Ascending aorta (tissue), 2 donors: ENCODE results near the gene LENG8. TPM values are rescaled to one million over a fixed set of nuclear protein-coding genes. Genes with fewer than 3 reads are reported as not detected.

Experiments
- DNase-seq, 2 donors: peaks; one replicate each; pipeline ENCODE4 v3.0.0-alpha.2; 2019; ENCODE audit warnings: low spot score in 2 of 2
- H3K27ac ChIP-seq, 2 donors: fragments of 200-600 bp; sonication (generic); one replicate each; pipeline ENCODE4 v1.5.1; 2016 to 2017; ENCODE audit warnings: mild to moderate bottlenecking in 1 of 2
- H3K27me3 ChIP-seq: fragments of 200-600 bp; sonication (generic); one replicate; pipeline ENCODE4 v1.5.1; 2017
- H3K36me3 ChIP-seq, 2 donors: fragments of 200-600 bp; sonication (generic); one replicate each; pipeline ENCODE4 v1.5.1; 2016
- H3K4me1 ChIP-seq, 2 donors: fragments of 200-600 bp; sonication (generic); one replicate each; pipeline ENCODE4 v1.5.1; 2016 to 2017; ENCODE audit warnings: mild to moderate bottlenecking in 1 of 2
- H3K4me3 ChIP-seq, 2 donors: fragments of 200-600 bp; sonication (generic); one replicate each; pipeline ENCODE4 v1.5.1; 2016 to 2017; ENCODE audit warnings: mild to moderate bottlenecking in 1 of 2
- H3K9me3 ChIP-seq, 2 donors: fragments of 200-600 bp; sonication (generic); one replicate each; pipeline ENCODE4 v1.5.1; 2016
- CTCF ChIP-seq, 3 experiments: fragments of 200-600 bp in 2 of 3; fragments of 450-650 bp in 1 of 3; sonication (generic) in 2 of 3; IDR thresholded peaks; one replicate each; pipeline ENCODE4 v1.5.1; 2016 to 2019; ENCODE audit warnings: antibody characterized with exemption in 3 of 3, mild to moderate bottlenecking in 1 of 3, moderate library complexity in 1 of 3
- intact Hi-C: fragments of 100-400 bp; cut with DNase I; formaldehyde crosslinking; loops from one replicate; pipeline ENCODE4 v1.15.1; 2023
- total RNA-seq: library from RNA; depleted of rRNA; stranded (reverse); fragments of >200 nt; gene quantifications from one replicate; pipeline ENCODE4 v1.1.0, GENCODE V29; 2016

The LENG8 gene
- total RNA-seq, 1 donor from 2014 or later, result 402 TPM

GRCh38 chr19:54448040-54448773 is 792 bp upstream of the LENG8 start:
- no peaks in the 10 kb centered on the region for H3K9me3 ChIP-seq
- H3K4me3 ChIP-seq, result peak overlapping the region; percentile 83 to 97
- TF ChIP-seq CTCF (IDR thresholded peaks at IDR 0.05), result no peak
- H3K4me1 ChIP-seq, result peaks cover 11 to 36% of the 10 kb centered on the region in 2 donors
- peak overlapping the region; percentile 86 to 97 for H3K27ac ChIP-seq
- peak in 1 of 2 donors; percentile 85 for DNase-seq
- intact Hi-C loops, result loop anchor here (5.0 to 10.0 kb wide), 3 partner anchors 581 to 1867 kb away; partner anchors contain the start of genes MYADM and ZSCAN5A
- H3K36me3 ChIP-seq, result peaks cover 24 to 35% of the 10 kb centered on the region in 2 donors
- H3K27me3 ChIP-seq, result no peaks in the 10 kb centered on the region

DNA sequence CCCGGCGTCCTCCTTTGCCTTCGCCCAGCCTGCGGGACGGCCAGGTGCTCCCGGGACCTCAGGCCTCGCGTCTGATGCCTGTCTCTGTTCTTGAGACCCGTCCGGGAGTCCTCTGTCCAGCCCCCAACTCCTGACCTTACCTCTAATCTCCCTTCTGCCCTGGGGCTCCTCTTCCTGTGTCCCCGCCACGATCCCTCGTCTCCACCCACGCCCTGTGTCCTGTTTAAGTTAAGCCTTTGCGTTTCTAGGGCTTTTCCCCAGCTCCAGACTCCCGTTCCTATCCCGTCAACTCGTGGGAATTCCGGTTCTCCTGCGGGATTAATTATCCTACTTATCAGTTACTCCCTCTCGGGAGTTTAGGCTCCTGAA is 686 bp downstream of the LENG8 start:
- Histone ChIP-seq H3K27ac (peak overlapping the region; percentile 86 to 97), H3K4me1 (peaks cover 11 to 39% of the 10 kb centered on the region in 2 donors), H3K27me3 (no peaks in the 10 kb centered on the region), H3K4me3 (peak overlapping the region; percentile 83 to 97), H3K36me3 (peaks cover 38 to 46% of the 10 kb centered on the region in 2 donors), H3K9me3 (no peaks in the 10 kb centered on the region)
- no peak for DNase-seq
- no peak for TF ChIP-seq CTCF (IDR thresholded peaks at IDR 0.05)
- intact Hi-C loops, result loop anchor here (1.0 to 10.0 kb wide), 6 partner anchors 14 to 1865 kb away; partner anchors contain the start of genes CNOT3, LENG9, MYADM and ZSCAN5A

DNA sequence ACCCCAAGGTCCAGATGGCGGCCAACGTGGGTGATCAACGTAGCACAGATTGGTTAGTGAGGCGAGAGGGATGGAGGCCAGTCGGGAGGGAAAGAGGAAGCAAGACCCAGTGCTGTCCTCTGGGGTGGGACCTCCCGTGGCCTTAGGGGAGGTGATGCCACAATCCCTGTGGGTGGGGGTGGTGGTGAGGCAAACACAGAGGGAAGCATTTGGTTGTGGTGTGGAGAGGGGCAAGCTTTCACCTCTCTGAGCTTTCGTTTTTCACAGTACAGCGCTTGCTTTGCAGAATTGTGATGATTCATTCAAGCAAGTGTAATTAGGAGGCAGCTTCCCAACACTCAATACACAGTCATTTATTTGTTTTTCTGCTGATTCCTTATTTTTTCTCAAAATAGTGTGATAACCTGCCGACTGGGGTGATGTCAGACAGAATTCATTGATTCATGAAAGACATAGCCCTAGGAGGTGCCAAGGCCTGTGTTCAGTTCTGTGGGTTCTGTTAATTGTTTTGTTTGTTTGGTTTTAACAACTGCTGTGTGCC is 2.4 kb downstream of the LENG8 start:
- intact Hi-C loops, result no loop called here
- TF ChIP-seq CTCF (IDR thresholded peaks at IDR 0.05), result no peak
- Histone ChIP-seq H3K4me3 (peak overlapping the region in 1 of 2 donors; percentile 97), H3K27ac (peak overlapping the region in 1 of 2 donors; percentile 1), H3K27me3 (no peaks in the 10 kb centered on the region), H3K4me1 (peaks cover 11 to 39% of the 10 kb centered on the region in 2 donors), H3K36me3 (peaks cover 52 to 55% of the 10 kb centered on the region in 2 donors), H3K9me3 (no peaks in the 10 kb centered on the region)
- DNase-seq, result no peak

DNA sequence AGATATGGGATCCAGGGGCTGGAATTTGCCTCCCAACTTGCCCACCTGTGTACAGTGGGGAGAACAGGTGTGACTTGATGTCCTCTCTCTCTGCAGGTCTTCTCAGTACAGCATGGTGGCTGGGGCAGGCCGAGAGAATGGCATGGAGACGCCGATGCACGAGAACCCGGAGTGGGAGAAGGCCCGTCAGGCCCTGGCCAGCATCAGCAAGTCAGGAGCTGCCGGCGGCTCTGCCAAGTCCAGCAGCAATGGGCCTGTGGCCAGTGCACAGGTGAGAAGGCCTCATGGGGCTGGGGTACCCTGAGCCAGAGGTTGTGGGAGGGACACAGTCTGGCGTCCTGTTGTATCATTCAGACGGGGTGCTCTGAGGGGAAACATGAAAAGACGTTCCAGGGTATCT is 3.0 kb downstream of the LENG8 start:
- Histone ChIP-seq H3K4me1 (peaks cover 11 to 38% of the 10 kb centered on the region in 2 donors), H3K36me3 (peaks cover 58 to 61% of the 10 kb centered on the region in 2 donors)
- intact Hi-C loops, result no loop called here

GRCh38 chr19:54452626-54453025 is 3.6 kb downstream of the LENG8 start:
- no peak for TF ChIP-seq CTCF (IDR thresholded peaks at IDR 0.05)
- DNase-seq, result no peak
- H3K36me3 ChIP-seq, result peaks cover 64 to 68% of the 10 kb centered on the region in 2 donors
- H3K27me3 ChIP-seq, result no peaks in the 10 kb centered on the region
- no peak overlapping the region for H3K4me3 ChIP-seq
- no peaks in the 10 kb centered on the region for H3K9me3 ChIP-seq
- H3K4me1 ChIP-seq, result peaks cover 11 to 32% of the 10 kb centered on the region in 2 donors
- intact Hi-C loops, result no loop called here
- no peak overlapping the region for H3K27ac ChIP-seq

More for the DNA sequence above, 3.0 kb downstream of the LENG8 start:
- no peaks in the 10 kb centered on the region for H3K27me3 ChIP-seq
- H3K4me3 ChIP-seq, result no peak overlapping the region
- no peak for TF ChIP-seq CTCF (IDR thresholded peaks at IDR 0.05)
- no peaks in the 10 kb centered on the region for H3K9me3 ChIP-seq
- no peak for DNase-seq
- no peak overlapping the region for H3K27ac ChIP-seq
